IMR-90 (cell line): ENCODE data around the gene PIKFYVE.

Experiments used
- FOS ChIP-seq: fragments of 150-350 bp; IDR thresholded peaks from 2 replicates; pipeline ENCODE4 v1.6.1; 2016; ENCODE audit warnings: low read depth, low read length
- MAFK ChIP-seq: IDR thresholded peaks from 2 replicates; pipeline ENCODE4 v1.6.1; 2012; ENCODE audit warnings: low read depth, low read length, improper control_type of control experiment

- no peak for TF ChIP-seq FOS
- TF ChIP-seq MAFK, result no peak
Measured at GRCh38 chr2:208234786-208235185, 31.3 kb upstream of the PIKFYVE start.
